HL-60 (cell line): ENCODE measurements around the gene TMEM63C.

Experiments used
- DNase-seq, 2 experiments: peaks; one replicate each; pipeline ENCODE4 v3.0.0-alpha.2; 2010 to 2020; ENCODE audit warnings: low read depth in 1 of 2, low spot score in 1 of 2
- H3K27ac ChIP-seq: fragments of 250-450 bp; sonication (Bioruptor Pico); replicated peaks from 2 replicates; pipeline ENCODE4 v1.5.1; 2020; ENCODE audit warnings: mild to moderate bottlenecking, moderate library complexity
- H3K27me3 ChIP-seq: fragments of 250-450 bp; sonication (Bioruptor Pico); 2 replicates; pipeline ENCODE4 v1.5.1; 2021; ENCODE audit warnings: mild to moderate bottlenecking, moderate library complexity; ENCODE audit not compliant: insufficient read depth, poor library complexity, severe bottlenecking
- H3K4me3 ChIP-seq: replicated peaks from 2 replicates; pipeline ENCODE4 v1.5.1; 2011; ENCODE audit warnings: mild to moderate bottlenecking, control low read depth, low read length; ENCODE audit not compliant: insufficient read depth
- CTCF ChIP-seq: IDR thresholded peaks from one replicate; pipeline ENCODE4 v1.5.1; 2011; ENCODE audit warnings: low read length, control low read depth, inconsistent platforms; ENCODE audit not compliant: insufficient read depth
- GABPA ChIP-seq: IDR thresholded peaks from 2 replicates; pipeline ENCODE4 v1.6.1; 2012; ENCODE audit warnings: low read depth
- POLR2AphosphoS5 ChIP-seq: IDR thresholded peaks from 2 replicates; pipeline ENCODE4 v1.6.1; 2012; ENCODE audit warnings: low read depth
- REST ChIP-seq: IDR thresholded peaks from 2 replicates; pipeline ENCODE4 v1.6.1; 2012; ENCODE audit warnings: low read depth; ENCODE audit not compliant: insufficient replicate concordance
- SPI1 ChIP-seq: IDR thresholded peaks from 2 replicates; pipeline ENCODE4 v1.6.1; 2012; ENCODE audit warnings: low read depth, mild to moderate bottlenecking, borderline replicate concordance

TMEM63C gene

GRCh38 chr14:77189479-77189878, 7.9 kb downstream of the TMEM63C start:
- Histone ChIP-seq H3K27ac (no peak overlapping the region), H3K27me3 (no peaks in the 10 kb centered on the region), H3K4me3 (no peak overlapping the region)
- no peak for DNase-seq
- TF ChIP-seq POLR2AphosphoS5 (no peak), REST (no peak), GABPA (no peak)

- TF ChIP-seq GABPA (no peak), CTCF (no peak), REST (no peak), POLR2AphosphoS5 (no peak), SPI1 (no peak)
- H3K4me3 ChIP-seq, result no peak overlapping the region
- no peaks in the 10 kb centered on the region for H3K27me3 ChIP-seq
- no peak overlapping the region for H3K27ac ChIP-seq
- DNase-seq, result no peak
Observed at GRCh38 chr14:77190977-77191376, 9.4 kb downstream of the TMEM63C start.

GRCh38 chr14:77194706-77195105, 13.1 kb downstream of the TMEM63C start:
- Histone ChIP-seq H3K27me3 (no peaks in the 10 kb centered on the region), H3K27ac (no peak overlapping the region), H3K4me3 (no peak overlapping the region)
- no peak for DNase-seq
- TF ChIP-seq GABPA (no peak), CTCF (no peak), POLR2AphosphoS5 (no peak), REST (no peak)

- DNase-seq, result no peak
- Histone ChIP-seq H3K4me3 (no peak overlapping the region), H3K27me3 (no peaks in the 10 kb centered on the region), H3K27ac (no peak overlapping the region)
- TF ChIP-seq CTCF (no peak), POLR2AphosphoS5 (no peak), SPI1 (no peak), GABPA (no peak), REST (no peak)
Observed at GRCh38 chr14:77195766-77196165, 14.2 kb downstream of the TMEM63C start.
